NCI-H1048 (cell line): ENCODE results near the gene KBTBD3.

ENCODE experiments used
- DNase-seq: peaks from one replicate; lab custom pipeline; 2025; lab: John Stamatoyannopoulos, UW

Gene KBTBD3

GRCh38 chr11:106076919-106077608 lies at the start of gene KBTBD3:
KBTBD3 (minus strand) TSS chr11:106077347; CDS start chr11:106059097, 18,250 bp downstream.
- peak; percentile 98 for DNase-seq

DNA sequence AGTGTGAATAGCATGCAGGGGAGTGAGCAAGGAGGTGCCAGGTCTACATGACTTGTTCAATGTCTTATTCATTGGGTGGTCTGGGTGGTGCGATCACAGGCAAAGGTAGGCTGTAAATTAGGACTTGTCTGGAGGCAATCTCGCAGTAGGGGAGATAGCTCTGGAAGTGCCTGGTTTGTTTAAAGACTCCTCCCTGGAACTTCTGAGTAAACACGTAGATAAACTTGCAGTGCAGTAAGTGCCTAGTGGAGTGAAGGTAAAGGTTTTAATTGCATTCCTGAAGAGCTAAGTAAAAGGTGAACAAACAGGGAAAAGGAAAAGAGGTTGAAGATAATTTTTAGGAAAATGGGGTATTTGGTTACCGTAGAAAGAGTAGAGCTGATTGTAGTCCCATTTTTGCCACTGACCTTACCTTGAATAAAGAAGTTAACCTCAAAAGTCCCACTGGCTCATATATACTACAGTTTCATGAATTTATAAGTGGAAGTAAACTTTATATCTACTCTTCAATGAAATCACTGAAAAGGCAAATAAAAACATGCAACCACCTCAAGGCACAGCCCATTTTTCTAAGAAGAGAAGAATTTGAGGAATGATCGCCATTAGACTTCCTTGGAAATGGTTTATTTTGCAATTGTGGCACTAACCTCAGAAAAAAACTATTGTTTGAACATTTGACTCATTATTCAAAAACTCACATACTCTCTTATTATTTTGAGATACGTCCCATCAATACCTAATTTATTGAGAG lies 44.6 kb upstream of the KBTBD3 start:
- DNase-seq = no peak

- no peak for DNase-seq
These were observed 28.8 kb upstream of the KBTBD3 start for GRCh38 chr11:106105986-106106385.

DNA sequence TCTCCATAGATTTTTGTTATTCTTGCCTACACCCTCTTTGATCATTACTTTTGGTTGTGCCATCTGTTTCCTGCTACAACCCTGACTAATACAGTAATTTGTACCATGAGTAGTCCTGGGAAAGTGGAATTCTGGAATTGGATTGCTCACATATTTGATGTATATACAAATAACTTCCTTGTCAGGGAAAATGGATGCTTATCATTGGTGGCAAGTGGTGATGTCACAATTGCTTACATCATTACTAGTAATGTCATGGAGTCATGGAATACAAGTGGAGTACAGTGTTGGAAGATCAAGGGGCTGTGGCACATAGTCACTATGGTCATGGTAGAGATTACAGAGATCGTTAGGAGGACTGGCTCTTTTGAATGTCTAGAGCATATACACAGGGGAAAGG lies 24.7 kb upstream of the KBTBD3 start:
- DNase-seq = no peak

DNA sequence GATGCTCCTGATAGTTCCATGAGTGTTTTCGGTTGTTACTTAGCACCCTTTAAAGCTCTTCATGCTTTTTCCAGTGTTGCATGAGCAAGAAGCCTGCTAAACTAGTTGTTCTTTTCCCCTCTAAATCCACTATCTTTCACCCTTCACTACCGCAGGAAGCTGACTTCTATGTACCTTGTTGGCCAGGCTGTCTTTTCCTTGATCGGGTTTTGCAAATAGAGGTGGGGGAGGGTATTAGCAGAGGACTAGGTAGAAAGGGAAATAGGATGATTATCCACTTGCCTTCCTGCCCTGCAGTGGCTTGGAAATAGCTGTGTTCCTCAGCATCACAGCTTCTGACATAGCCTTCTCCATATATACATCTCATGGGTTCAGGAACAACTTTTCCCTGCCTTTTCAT lies 24.2 kb upstream of the KBTBD3 start:
- DNase-seq = no peak

DNA sequence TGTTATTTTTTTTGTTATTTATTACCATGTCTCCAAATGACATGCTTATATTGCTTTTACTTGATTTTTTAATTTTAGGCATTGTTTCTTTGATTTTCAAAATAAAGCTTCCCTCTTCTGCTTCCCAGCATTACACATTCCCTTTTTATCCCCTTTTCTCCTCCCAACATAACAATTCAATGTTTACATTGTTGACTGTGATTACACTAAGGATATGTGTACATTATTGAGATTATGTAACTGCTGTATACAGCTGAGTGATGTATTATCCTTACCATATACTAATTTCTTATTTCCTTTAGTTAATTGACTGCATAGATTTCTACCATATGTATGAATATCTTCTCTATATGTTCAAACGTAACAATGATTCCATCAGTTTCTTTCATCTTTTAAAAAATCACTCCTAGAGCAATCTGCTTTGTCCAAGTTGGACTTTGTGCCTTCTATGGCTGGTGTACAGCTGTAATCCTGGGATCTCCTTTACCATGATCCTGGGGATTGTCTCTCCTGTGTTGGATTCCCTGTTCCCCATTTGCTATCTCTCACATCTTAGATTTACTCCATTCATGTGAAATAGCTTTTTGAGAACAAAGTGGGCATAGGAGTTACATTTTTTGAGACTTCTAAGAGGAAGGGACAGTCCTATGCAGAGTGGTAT lies 21.9 kb upstream of the KBTBD3 start:
- DNase-seq = no peak

DNA sequence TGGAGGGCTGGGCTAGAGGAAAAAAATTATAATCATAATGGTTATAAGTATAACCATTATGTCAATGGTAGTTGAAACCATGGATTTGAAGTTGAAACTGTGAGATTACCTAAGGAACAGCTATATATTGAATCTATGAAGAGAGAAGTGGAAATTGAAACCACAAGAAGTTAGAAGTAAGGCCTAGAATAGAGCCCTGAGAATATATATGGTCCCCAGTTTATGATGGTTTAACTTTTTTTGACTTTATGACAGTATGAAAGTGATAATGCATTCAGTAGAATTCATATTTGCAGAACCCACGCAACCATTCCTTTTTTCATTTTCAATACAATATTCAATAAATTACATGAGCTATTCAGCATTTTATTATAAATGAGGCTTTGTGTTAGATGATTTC lies 15.3 kb upstream of the KBTBD3 start:
- DNase-seq = no peak

- no peak for DNase-seq
These were observed 14.5 kb upstream of the KBTBD3 start for GRCh38 chr11:106091480-106092123.

- DNase-seq = no peak
These were observed 11.7 kb upstream of the KBTBD3 start for GRCh38 chr11:106088896-106089295.

DNA sequence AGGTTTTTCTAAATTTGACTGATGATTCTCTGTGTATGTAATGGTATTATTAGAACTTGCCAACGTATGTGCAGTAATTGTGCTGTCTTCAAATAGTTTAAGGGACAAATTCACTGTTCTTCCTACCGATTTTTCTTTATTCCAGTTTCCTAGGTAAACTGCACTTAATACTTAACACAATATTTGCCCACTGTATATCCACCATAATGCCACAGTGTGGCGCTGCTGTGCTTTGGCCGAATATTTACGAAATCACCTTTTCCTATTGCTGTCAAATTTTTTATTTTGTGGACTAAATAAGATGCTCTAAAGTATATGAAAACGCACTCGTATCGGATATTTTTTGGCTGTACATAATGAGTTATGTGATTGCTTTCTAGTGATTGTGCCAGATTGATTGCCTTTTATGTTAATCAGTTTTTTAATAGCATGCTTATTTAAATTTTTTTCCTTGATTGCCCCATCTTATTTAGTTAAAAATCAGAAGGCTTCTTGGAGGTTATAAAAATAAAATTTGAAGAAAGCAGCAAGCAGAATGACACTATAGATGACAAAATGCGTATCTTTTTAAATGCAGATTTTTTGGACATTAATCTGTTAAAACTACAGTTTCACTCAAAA lies 10.8 kb upstream of the KBTBD3 start:
- peak; percentile 5 for DNase-seq

DNA sequence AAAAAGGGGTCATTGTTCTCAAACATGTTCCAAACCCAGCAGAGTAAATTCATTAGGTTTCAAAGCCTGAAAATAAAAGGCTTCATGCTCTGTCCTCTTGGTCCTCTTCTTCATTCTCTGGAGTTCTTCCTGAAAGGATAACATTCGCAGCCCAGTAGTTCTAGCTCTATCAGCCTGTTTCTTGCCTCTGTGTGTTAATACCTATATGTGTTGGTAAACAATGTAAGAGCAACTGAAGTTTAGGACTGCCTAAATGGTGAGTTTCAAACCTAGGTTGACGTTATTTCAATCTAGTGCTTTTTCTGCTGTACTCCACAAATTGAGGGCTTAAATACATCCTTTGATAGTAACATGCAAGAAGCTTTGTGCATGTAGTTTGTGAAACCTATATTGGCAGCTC lies 9.7 kb upstream of the KBTBD3 start:
- no peak for DNase-seq

- DNase-seq = no peak
These were observed 9.0 kb upstream of the KBTBD3 start for GRCh38 chr11:106086135-106086534.

GRCh38 chr11:106082096-106082495 lies 4.9 kb upstream of the KBTBD3 start:
- no peak for DNase-seq

- DNase-seq = no peak
These were observed 685 bp upstream of the KBTBD3 start, which contains the start of gene AASDHPPT for GRCh38 chr11:106077609-106078455. AASDHPPT (plus strand) TSS chr11:106077662; CDS start chr11:106077711, 49 bp downstream.

- DNase-seq = no peak
These were observed 802 bp downstream of the KBTBD3 start for GRCh38 chr11:106076171-106076918.

DNA sequence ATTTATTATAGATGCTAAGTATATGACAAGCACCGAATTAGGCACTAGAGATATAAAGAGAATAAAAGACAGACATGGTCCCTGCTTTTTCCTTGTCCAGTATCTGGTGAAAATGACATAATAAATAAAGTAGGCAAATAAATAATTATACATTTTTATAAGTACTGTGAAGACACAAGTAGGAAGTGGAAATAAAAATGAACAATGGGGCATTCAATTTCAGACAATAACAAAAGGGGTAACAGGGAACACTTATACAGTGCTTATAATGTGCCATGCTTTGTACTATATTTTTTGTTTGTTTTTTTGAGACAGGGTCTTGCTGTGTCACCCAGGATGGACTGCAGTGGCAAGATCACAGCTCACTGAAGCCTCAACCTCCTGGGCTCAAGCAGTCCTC lies 4.3 kb downstream of the KBTBD3 start:
- no peak for DNase-seq

- DNase-seq = no peak
These were observed 6.5 kb downstream of the KBTBD3 start for GRCh38 chr11:106070606-106071005.

DNA sequence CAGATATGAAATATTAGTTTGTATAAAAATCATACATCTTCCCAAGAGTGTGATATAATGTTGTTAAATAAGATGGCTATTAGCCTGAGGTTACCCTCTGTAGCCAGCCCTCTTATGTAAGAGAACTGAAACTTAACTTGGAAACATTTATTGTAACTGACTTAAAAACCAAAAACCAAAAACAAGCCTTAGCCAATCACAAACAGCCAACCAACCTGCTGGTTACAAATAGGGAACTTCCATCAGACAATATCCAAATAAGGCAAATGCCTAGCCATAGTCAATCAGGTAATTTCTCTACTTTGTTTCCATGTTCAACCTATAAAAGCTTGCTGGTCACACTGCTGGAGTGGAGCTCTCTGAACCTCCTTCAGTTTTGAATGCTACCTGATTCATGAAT lies 14.1 kb downstream of the KBTBD3 start:
- no peak for DNase-seq

DNA sequence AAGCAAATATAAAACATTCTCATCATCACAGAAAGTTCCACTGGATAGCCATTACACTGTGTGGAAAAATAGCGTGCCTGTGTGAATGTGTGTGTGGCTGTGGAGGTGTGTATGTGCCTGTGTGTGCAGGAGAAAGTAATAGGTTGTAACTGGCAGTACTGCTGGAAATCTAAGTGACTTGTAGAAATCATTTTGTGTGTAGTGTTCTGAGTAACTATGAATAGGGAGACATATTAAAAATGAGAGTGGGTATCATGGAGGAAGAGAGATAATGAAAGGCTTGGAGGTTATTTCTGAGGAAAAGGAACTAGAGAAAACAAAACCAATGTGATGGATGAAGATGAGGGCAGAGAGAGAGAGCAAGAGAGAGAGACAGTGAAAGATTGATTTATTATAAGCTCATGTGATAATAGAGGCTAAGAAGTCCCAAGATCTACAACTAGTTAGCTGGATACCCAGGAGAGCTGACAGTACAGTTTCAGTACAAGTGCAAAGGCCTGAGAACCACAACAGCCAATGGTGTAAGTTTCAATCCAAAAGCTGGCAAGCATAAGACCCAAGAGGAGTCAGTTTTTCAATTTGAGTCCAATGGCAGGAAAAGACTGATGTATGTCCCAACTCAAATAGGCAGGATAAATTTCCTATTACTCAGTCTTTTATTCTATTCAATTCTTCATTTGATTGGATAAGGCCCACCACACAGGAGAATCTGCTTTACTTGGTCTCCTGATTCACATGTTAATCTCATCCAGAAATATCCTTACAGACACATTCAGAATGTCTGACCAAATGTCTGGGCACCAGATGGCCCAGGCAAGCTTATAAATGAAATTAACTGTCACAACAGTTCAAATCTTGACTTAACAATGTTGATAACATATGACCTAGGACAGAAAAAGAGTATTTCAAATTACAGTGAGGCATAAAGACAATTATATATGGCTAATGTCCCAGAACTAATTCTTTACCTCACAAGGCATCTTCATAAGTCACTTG lies 14.9 kb downstream of the KBTBD3 start:
- no peak for DNase-seq
